Measurements from ENCODE around the gene METRNL. TPM values are rescaled to one million over a fixed set of nuclear protein-coding genes. Genes with fewer than 3 reads are reported as not detected.
A peak's percentile ranks its signal among the peaks of the same experiment; 100 is the strongest.
"Not testable (repeated sequence)": the region's sequence is repeated elsewhere in the genome, so short reads cannot be mapped to it uniquely, and the experiment has no call there.

The METRNL gene
- total and polyA plus RNA-seq, 8 donors, result 11.1 to 28.3 (median 18.0) TPM

DNA sequence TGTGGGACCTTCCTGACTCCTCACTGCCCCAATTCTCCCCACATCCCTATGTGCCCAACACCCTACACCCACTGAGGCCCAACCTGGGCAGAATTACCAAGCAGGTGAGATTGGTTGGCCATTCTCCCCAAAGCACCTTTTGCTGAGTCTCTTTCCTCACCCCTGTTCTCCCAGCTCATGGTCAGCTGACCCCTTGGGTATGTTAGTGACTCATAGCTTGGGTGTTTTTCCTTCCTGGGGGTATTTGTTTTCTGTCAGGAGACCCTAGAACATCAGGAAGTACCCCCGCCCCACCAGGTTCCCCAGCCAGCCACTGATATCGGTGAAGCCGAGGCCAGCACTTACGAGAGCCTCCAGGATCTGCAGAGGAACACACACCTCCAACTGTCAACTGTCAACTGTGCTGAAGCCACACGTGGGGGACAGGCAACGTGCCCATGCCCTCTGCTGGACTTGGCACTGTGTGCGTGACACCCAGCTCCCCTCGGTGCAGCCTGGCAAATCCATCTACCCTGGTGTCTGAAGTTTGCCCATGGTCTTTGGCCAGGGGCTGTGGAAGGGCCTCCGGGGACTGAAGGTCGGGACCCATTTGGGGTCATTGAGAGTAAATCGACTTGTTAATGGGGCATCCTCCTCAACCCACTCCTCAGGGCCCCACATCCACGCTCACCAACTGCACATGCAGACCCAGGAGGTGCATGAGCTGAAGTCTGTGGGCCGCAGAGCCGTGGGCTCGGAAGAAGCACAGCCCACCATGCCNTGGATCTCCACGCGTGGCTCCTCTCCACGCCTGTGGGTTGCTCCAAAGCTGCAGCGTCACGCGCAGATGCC is 53.1 kb downstream of the METRNL start:
- Histone ChIP-seq H3K9me3 (no peaks in the 10 kb centered on the region), H3K4me3 (no peak overlapping the region), H3K27ac (no peak overlapping the region), H3K27me3 (no peaks in the 10 kb centered on the region), H3K4me1 (no peaks in the 10 kb centered on the region), H3K36me3 (no peaks in the 10 kb centered on the region)
- peak; percentile 30 to 41 (median 34) for ATAC-seq
- no peak for FAIRE-seq
- intact Hi-C loops (cut with DNase I), result no loop called here
- TF ChIP-seq CTCF (IDR thresholded peaks at IDR 0.05), result no peak
- peak in 1 of 6 donors; percentile 49 for DNase-seq
- WGBS, 2 donors, result 68 to 76% methylated on average over 21 of the region's 21 CpGs

DNA sequence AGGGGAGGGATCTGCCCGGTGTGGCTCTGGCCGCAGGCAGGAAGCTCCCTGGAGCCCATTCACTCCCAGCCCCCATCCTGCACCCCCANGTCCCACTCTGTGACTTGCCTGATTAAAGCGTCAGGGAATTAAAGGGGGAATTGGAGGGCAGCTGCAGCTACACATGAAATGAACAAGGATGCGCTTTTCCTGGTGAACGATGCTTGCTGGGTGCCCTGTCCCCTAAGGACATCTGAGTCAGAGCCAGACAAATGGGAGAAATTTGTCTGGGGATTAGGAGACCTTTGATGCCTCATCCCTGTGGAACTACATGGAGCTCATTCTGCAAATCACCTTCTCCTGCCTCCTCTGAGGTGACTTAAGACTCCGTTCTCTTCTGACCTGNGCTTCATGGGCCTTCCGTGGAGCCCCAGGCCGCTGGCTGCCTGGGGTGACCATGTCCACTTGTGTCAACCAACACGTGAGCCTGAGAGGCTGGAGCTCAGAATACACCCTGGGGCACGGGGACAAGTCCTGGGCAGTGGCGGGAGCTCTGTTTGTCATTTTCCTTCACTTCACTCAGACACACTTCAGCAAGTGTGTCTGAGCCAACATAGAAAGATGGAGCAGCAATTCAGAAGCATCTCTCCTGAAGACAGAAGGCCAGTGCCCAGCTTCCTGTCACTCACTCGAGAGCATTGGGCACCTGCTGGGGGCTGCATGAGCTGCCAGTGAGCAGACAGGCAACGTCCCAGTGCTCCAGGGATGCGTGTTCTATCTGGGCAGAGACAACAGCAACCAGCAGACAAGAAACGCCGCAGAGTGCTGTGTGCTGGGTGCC is 54.1 kb downstream of the METRNL start:
- WGBS, 2 donors, result 66 to 74% methylated on average over 16 of the region's 16 CpGs
- Histone ChIP-seq H3K27me3 (no peaks in the 10 kb centered on the region), H3K9me3 (no peaks in the 10 kb centered on the region), H3K4me1 (no peaks in the 10 kb centered on the region), H3K36me3 (no peaks in the 10 kb centered on the region), H3K27ac (no peak overlapping the region), H3K4me3 (no peak overlapping the region)
- intact Hi-C loops (cut with DNase I), result no loop called here
- DNase-seq (peak in 1 of 6 donors; percentile 45), ATAC-seq (no peak), FAIRE-seq (no peak)
- no peak for TF ChIP-seq CTCF (IDR thresholded peaks at IDR 0.05)

DNA sequence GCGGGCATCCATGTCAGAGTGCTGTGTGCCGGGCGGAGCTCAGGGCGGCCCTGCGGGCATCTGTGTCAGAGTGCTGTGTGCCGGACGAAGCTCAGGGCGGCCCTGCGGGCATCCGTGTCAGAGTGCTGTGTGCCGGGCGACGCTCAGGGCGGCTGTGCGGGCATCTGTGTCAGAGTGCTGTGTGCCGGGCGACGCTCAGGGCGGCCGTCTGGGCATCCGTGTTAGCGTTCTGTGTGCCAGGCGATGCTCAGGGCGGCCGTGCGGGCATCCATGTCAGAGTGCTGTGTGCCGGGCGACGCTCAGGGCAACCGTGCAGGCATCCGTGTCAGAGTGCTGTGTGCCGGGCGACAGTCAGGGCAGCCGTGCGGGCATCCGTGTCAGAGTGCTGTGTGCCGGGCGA is 55.0 kb downstream of the METRNL start:
- H3K4me1 ChIP-seq; intact Hi-C loops (cut with DNase I); H3K4me3 ChIP-seq; ATAC-seq; H3K27ac ChIP-seq; H3K27me3 ChIP-seq; FAIRE-seq; H3K9me3 ChIP-seq; DNase-seq; H3K36me3 ChIP-seq: not testable (repeated sequence)
- WGBS, 2 donors, result 78 to 90% methylated on average over 21 to 38 of the region's 38 CpGs

GRCh38 chr17:83135692-83136091 is 56.3 kb downstream of the METRNL start:
- Histone ChIP-seq H3K9me3 (no peaks in the 10 kb centered on the region), H3K4me3 (no peak overlapping the region), H3K36me3 (no peaks in the 10 kb centered on the region), H3K27ac (no peak overlapping the region), H3K4me1 (no peaks in the 10 kb centered on the region), H3K27me3 (no peaks in the 10 kb centered on the region)
- no peak for DNase-seq
- intact Hi-C loops (cut with DNase I), result no loop called here
- FAIRE-seq, result no peak
- TF ChIP-seq CTCF (IDR thresholded peaks at IDR 0.05), result no peak
- no peak for ATAC-seq
- WGBS, 2 donors, result 77 to 89% methylated on average over 14 of the region's 14 CpGs

- no peak for DNase-seq
These were observed 56.7 kb downstream of the METRNL start for GRCh38 chr17:83136156-83136555.

More at GRCh38 chr17:83136156-83136555, 56.7 kb downstream of the METRNL start:
- Histone ChIP-seq H3K4me1 (no peaks in the 10 kb centered on the region), H3K27ac (no peak overlapping the region), H3K36me3 (no peaks in the 10 kb centered on the region), H3K9me3 (no peaks in the 10 kb centered on the region), H3K27me3 (no peaks in the 10 kb centered on the region), H3K4me3 (no peak overlapping the region)
- intact Hi-C loops (cut with DNase I), result no loop called here
- no peak for TF ChIP-seq CTCF (IDR thresholded peaks at IDR 0.05)
- FAIRE-seq, result no peak
- 63 to 77% methylated on average over 13 of the region's 13 CpGs for WGBS, 2 donors
- no peak for ATAC-seq

Data from pancreas (tissue), 10 donors.